HTR-8/SVneo (cell line): Measurements from ENCODE around the gene ANKRD16.
"Not testable (repeated sequence)": the region's sequence is repeated elsewhere in the genome, so short reads cannot be mapped to it uniquely, and the experiment has no call there.

Experiments
- DNase-seq: peaks from one replicate; pipeline ENCODE4 v3.0.0; 2011; ENCODE audit warnings: low spot score, mixed read lengths; ENCODE audit not compliant: insufficient read length
- FAIRE-seq: peaks from 2 replicates; lab custom pipeline; 2011; peaks lifted over from hg19 to GRCh38; lab: Jason Lieb, UNC

The ANKRD16 gene

DNA sequence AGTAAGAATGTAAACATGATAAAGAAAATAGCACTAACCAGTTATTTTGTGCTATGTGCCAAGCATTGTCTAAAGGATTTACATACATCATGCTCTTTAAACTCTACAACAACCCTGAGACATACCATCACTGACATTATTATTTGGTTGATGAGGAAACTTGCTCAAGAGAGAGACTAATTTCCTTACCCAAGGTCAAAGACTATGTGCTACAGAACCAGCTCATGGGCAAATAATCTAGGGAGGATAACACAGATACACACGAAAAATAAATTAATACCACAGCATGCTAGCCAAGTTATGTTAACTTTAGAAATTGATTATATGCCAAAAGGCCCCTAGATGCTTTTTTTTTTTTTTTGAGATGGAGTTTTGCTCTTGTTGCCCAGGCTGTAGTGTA, 2.7 kb downstream of the ANKRD16 start:
- FAIRE-seq: no peak
- no peak for DNase-seq

DNA sequence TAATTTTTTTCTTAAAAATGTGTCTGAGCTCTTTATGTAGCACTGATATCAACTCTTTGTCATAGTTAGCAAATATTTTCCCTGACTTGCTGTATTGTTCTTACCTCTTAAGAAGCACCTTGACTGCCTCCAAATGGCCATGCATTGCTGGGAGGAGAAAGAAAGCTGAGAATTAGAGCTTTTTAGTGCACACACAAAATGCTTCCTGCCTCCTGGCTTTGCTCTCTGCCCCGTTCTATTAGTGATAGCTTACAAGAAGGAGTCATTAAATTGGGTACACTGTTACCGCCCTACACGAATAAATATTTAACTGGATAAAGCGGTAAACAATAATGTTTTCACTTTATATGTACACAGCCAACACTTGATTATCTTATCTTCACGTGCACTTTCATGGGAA, 4.1 kb downstream of the ANKRD16 start:
- FAIRE-seq: no peak

DNA sequence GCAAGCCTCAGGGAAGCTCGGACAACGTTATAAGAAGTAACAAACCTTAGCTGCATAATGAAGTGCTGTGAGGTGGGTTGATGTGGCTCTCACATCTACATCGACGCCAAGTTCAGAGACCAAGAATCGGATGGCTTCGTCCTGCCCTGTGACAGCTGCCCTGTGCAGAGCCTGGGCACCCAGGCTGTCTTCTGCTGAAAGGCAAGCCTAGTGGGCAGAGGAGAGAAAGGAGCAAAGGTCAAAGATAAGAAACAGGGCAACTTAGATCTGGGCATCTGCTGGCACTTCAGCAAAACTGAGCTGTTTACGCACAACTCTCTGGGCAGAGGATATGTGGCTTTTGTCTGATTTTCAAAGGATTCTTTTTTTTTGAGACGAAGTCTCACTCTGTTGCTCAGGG, 6.7 kb downstream of the ANKRD16 start:
- no peak for FAIRE-seq
- no peak for DNase-seq

More for the DNA sequence above, 4.1 kb downstream of the ANKRD16 start:
- no peak for DNase-seq

DNA sequence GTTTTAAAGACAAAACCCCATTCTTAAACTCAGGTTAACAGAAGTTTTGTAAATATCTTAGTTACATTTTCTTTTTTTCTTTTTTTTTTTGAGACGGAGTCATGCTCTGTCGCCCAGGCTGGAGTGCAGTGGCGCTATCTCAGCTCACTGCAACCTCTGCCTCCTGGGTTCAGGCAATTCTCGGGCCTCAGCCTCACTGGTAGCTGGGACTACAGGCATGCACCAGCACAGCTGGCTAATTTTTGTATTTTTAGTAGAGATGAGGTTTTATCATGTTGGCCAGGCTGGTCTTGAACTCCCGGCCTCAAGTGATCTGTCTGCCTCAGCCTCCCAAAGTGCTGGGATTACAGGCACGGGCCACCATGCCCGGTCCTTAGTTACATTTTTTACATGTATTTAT, 12.7 kb downstream of the ANKRD16 start:
- DNase-seq, FAIRE-seq: not testable (repeated sequence)

- DNase-seq (no peak), FAIRE-seq (no peak)
Observed at GRCh38 chr10:5876181-5876768, 13.4 kb downstream of the ANKRD16 start.

DNA sequence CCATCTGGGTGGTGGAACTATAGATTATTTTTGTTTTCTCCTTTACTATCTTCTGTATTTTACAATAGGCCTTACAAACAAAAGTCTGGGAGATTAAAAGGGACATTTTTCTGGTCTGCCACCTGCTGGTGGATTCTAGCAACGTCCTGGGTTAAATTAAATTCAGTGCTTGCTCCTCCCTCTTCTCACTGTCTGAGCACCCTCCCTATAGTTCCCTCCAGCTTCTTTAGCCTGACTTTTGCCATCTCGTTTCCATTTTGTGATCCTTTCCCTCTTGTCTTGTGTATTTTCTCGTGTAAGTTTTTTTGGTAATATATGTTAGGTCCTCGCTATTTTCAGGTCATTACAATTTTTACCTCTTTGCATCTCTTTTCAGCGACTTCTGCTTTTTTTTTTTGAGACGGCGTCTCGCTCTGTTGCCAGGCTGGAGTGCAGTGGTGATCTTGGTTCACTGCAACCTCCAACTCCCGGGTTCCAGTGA, 16.1 kb downstream of the ANKRD16 start:
- FAIRE-seq: no peak
- DNase-seq: peak; percentile 72

DNA sequence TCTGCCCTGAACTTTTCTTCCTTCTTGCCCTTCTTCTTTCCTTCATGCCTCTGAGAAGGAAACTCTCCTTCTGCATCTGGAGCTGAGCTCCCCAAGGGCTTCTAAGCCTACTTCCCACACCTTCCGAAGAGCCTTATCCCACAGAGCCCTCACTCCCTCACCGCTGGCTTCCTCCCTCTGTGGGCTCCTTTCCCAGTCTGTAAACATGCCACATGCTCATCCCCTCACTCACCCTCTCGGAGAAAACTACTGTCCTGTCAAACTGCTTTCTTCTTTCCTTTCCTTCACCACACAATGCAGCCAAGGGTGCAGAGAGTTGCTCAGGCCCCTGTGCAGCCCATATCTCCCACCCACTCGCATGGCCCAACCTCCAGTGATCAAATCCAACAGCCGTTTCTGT, 18.1 kb downstream of the ANKRD16 start:
- FAIRE-seq (no peak), DNase-seq (no peak)

GRCh38 chr10:5869156-5869555, 20.5 kb downstream of the ANKRD16 start:
- FAIRE-seq: no peak

DNA sequence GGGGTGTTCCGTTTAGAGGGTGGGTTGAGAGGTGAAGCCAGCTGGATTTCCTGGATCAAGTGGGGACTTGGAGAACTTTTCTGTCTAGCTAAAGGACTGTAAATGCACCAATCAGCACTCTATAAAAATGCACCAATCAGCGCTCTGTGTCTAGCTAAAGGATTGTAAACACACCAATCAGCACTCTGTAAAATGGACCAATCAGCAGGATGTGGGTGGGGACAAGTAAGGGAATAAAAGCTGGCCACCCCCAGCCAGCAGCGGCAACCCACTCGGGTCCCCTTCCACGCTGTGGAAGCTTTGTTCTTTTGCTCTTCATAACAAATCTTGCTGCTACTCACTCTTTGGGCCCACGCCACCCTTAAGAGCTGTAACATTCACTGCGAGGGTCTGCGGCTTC, 21.3 kb downstream of the ANKRD16 start:
- DNase-seq, FAIRE-seq: not testable (repeated sequence)

More at GRCh38 chr10:5869156-5869555, 20.5 kb downstream of the ANKRD16 start:
- DNase-seq: no peak

- DNase-seq, FAIRE-seq: not testable (repeated sequence)
Observed at GRCh38 chr10:5867091-5867615, 22.5 kb downstream of the ANKRD16 start.

GRCh38 chr10:5866451-5867081, 23.1 kb downstream of the ANKRD16 start:
- DNase-seq: not testable (repeated sequence)

GRCh38 chr10:5862981-5863685, 26.6 kb downstream of the ANKRD16 start:
- FAIRE-seq, DNase-seq: not testable (repeated sequence)

More at GRCh38 chr10:5866451-5867081, 23.1 kb downstream of the ANKRD16 start:
- not testable (repeated sequence) for FAIRE-seq

DNA sequence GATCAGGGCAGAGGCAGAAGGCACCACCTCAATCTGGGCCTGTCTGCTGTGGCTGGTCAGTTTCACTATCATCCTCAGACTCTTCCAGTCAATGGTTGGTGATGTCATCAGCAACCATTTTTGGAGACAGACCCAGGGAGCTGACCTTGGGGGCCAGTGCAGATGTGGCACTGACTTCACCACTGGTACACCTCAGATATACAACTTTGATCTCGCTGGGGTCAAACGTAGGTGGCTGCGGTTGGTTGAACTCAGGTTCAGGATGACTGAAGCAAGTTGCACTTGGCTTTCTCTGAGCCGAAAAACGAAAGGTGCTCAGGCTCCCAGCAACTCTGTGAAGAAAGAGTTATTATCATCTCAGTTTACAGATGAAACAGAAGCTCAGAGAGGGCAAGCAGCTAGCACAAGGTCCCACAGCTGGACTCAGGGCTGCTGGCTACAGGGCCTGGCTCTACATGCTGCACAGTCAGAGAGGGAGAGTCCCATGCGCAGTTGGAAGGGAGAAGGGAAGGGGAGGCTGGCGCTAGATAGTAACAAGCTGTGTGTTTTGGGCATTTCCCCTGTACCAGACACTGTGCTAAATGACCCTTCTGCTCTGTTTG, 27.2 kb downstream of the ANKRD16 start:
- FAIRE-seq (no peak), DNase-seq (no peak)

GRCh38 chr10:5860066-5860465, 29.6 kb downstream of the ANKRD16 start:
- DNase-seq: no peak
- no peak for FAIRE-seq

DNA sequence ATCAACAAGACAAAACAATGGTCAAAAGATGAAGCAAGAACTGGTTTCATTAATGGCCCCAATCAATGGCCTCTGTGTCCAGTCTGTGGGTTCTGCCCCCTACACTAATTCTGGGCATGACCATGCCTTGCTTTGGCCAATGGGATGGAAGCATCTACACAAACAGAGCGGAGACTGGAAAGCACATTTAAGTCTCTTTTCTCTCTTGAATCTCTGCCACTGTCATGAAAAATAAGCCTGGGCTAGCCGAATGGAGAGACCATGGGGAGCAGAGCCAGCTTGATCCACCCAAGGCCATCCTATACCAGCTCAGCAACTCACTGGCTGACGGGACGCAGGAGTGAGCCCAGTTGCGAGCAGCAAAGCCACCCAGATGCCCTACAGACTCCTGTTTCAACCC, 30.9 kb downstream of the ANKRD16 start:
- FAIRE-seq: no peak

DNA sequence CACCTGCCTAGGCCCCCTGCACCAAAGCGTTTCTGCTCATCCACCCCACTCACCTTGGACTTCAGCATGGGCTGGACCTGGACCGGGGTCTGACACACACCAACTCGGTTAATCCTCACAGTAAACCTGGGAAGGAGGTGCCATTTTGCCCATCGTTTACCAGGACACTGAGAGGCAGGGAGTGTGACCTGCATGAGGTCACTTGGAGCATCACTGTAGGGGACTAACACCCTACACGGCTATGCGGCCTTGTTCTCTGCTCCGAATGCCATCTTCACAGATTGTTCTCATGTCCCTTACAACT, 33.0 kb downstream of the ANKRD16 start:
- FAIRE-seq: no peak

More for the DNA sequence above, 30.9 kb downstream of the ANKRD16 start:
- DNase-seq: no peak

DNA sequence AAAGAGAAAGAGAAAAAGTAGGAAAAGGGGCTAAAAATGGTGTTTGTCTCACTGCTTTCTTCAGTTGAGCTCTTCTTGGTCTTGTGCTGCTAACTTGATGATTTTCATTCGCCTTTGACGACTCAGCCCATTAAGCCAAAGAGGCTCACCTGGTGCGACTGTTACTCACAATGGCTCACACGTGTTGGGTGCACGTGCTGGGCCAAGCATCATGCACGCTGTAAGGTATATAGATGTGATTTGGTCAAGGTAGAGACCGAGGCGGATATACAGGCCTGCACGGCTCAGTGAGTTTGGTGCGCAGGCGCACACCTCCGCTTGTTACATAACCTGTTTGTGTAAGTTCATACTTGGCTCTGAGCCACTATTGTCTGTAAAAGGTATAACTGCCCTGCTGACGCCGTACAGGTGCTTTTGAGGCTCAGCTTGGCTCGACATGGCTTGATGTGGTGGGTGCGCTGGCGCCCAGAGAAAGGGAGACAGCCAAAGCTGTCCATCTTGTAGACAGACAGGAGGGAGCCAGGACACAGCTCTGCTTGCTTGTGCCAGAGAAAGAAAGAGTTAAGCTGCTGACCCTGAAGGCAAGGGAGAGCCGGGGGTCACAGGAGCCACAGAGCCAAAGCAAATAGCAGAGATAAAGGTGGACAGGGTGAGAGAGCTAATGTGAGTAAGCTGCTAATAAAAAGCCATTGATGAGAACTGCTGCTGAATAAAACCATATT, 33.6 kb downstream of the ANKRD16 start:
- no peak for DNase-seq
- FAIRE-seq: no peak

More for the DNA sequence above, 33.0 kb downstream of the ANKRD16 start:
- no peak for DNase-seq

DNA sequence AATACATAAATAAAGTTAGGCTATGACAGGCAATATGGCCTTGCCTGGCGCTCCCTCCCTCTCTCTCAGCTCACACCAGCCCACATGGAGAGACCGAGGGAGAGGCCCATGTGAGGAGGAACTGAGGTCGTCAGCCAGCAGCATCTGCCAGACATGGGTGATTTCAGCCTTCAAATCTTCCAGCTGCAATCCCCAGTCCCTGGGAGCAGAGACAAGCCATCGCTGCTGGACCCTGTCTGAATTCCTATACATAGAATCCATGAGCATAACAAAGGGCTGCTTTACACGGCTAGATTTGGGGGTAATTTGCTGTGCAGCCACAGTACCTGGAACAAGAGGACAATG, 35.6 kb downstream of the ANKRD16 start:
- no peak for DNase-seq
- no peak for FAIRE-seq

DNA sequence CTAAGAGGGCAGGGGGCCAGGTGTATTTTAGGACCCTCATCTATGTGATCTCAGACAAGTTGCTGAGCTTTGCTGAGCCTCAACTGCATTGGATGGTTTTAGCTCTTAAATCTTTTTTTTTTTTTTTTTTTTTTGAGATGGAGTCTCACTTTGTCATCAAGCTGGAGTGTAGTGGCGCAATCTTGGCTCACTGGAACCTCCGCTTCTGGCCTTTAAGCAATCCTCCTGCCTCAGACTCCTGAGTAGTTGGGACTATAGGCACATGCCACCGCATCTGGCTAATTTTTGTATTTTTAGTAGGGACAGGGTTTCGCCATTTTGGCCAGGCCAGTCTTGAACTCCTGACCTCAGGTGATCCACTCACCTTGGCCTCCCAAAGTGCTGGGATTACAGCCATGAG, 43.0 kb downstream of the ANKRD16 start:
- FAIRE-seq, DNase-seq: not testable (repeated sequence)
